SK-N-SH treated with all-trans-retinoic acid at 6 μM for 48 hours (cell line): ENCODE results near the gene TFR2.

ENCODE experiments used
- CREB5 ChIP-seq: fragments of 250-450 bp; sonication (Bioruptor Pico); IDR thresholded peaks from 2 replicates; pipeline ENCODE4 v1.5.1; 2020; ENCODE audit warnings: low read depth, mild to moderate bottlenecking, moderate library complexity
- CSDC2 ChIP-seq: fragments of 250-450 bp; sonication (Bioruptor Pico); IDR thresholded peaks from 2 replicates; pipeline ENCODE4 v1.5.0; 2020; ENCODE audit warnings: mild to moderate bottlenecking, moderate library complexity
- GLIS3 ChIP-seq: fragments of 250-450 bp; sonication (Bioruptor Pico); IDR thresholded peaks from 2 replicates; pipeline ENCODE4 v1.5.0; 2020; ENCODE audit warnings: mild to moderate bottlenecking, moderate library complexity
- TCF4 ChIP-seq: fragments of 250-450 bp; sonication (Bioruptor Pico); IDR thresholded peaks from 2 replicates; pipeline ENCODE4 v1.8.0; 2021; ENCODE audit warnings: mild to moderate bottlenecking, moderate library complexity, borderline replicate concordance
- ZFP3 ChIP-seq: fragments of 250-450 bp; sonication (Bioruptor Pico); IDR thresholded peaks from 2 replicates; pipeline ENCODE4 v1.5.0; 2020; ENCODE audit warnings: mild to moderate bottlenecking, moderate library complexity

- TF ChIP-seq CSDC2 (CRISPR knock-in tag) = no peak
- TF ChIP-seq TCF4 (CRISPR knock-in tag) = no peak
- no peak for TF ChIP-seq CREB5 (CRISPR knock-in tag)
- TF ChIP-seq ZFP3 (CRISPR knock-in tag) = no peak
- no peak for TF ChIP-seq GLIS3
Measured at GRCh38 chr7:100642534-100642907, 1.2 kb upstream of the TFR2 start.
